Activated naive CD4-positive, alpha-beta T cell treated with anti-CD3 and anti-CD28 coated beads, Interleukin-2, amount 10 ng/mL, durations not matched to agents 7 days and 5 days (primary cell): ENCODE results near the gene MSI2.

Experiments
- CTCF ChIA-PET: fragments of 350-600 bp; sonication (Branson Sonifier 250); formaldehyde crosslinking; loops from one replicate; lab custom pipeline; 2021; ENCODE audit warnings: antibody characterized with exemption; lab: Charles Lee
- DNase-seq: peaks from one replicate; pipeline ENCODE4 v3.0.0-alpha.2; 2020
- H3K27ac Mint-ChIP-seq: one replicate; pipeline ENCODE4 v1.8.0; 2021; ENCODE audit warnings: mild to moderate bottlenecking, moderate library complexity, mixed read lengths
- H3K27me3 Mint-ChIP-seq: one replicate; pipeline ENCODE4 v1.8.0; 2021; ENCODE audit warnings: mild to moderate bottlenecking, mixed read lengths
- H3K36me3 Mint-ChIP-seq: one replicate; pipeline ENCODE4 v1.8.0; 2021; ENCODE audit warnings: mixed read lengths
- H3K4me1 Mint-ChIP-seq: one replicate; pipeline ENCODE4 v1.8.0; 2021; ENCODE audit warnings: mixed read lengths
- H3K4me3 Mint-ChIP-seq: one replicate; pipeline ENCODE4 v1.8.0; 2021; ENCODE audit warnings: mild to moderate bottlenecking, moderate library complexity, mixed read lengths
- H3K9me3 Mint-ChIP-seq: one replicate; pipeline ENCODE4 v1.8.0; 2021; ENCODE audit warnings: mixed read lengths

Gene MSI2

DNA sequence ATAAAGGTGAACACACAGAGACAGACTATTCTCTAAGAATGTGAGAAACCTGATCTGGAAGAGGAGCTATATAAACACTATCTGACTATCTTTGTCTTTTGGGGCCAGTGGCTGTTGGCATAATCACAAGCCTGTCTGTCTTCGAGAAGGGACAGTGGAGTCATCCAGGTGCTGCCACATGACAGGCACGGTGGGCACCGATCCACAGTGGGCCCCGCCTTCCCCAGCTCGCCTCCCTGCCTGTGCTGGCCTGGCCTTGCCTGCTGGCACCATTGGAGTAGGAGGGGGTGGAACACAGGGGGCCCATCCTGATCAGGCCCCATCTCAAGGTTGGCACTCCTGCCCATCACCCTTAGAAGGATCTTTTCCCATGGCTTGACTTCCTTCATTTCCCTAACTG, 376.0 kb downstream of the MSI2 start:
- H3K4me3 Mint-ChIP-seq: no peak overlapping the region
- H3K27ac Mint-ChIP-seq: no peak overlapping the region
- CTCF ChIA-PET: no interaction called here
- no peak for DNase-seq
- H3K36me3 Mint-ChIP-seq: peaks cover 37% of the 10 kb centered on the region
- no peaks in the 10 kb centered on the region for H3K27me3 Mint-ChIP-seq
- no peaks in the 10 kb centered on the region for H3K9me3 Mint-ChIP-seq
- H3K4me1 Mint-ChIP-seq: no peaks in the 10 kb centered on the region

- DNase-seq: no peak
- no peaks in the 10 kb centered on the region for H3K9me3 Mint-ChIP-seq
- H3K27me3 Mint-ChIP-seq: no peaks in the 10 kb centered on the region
- peaks cover 32% of the 10 kb centered on the region for H3K36me3 Mint-ChIP-seq
- CTCF ChIA-PET: no interaction called here
- H3K4me1 Mint-ChIP-seq: no peaks in the 10 kb centered on the region
- no peak overlapping the region for H3K4me3 Mint-ChIP-seq
- H3K27ac Mint-ChIP-seq: no peak overlapping the region
Measured at GRCh38 chr17:57633236-57633635, 376.9 kb downstream of the MSI2 start.

- CTCF ChIA-PET: no interaction called here
- peaks cover 31% of the 10 kb centered on the region for H3K36me3 Mint-ChIP-seq
- no peak overlapping the region for H3K4me3 Mint-ChIP-seq
- no peak for DNase-seq
- no peaks in the 10 kb centered on the region for H3K27me3 Mint-ChIP-seq
- H3K4me1 Mint-ChIP-seq: no peaks in the 10 kb centered on the region
- H3K9me3 Mint-ChIP-seq: no peaks in the 10 kb centered on the region
- no peak overlapping the region for H3K27ac Mint-ChIP-seq
Measured at GRCh38 chr17:57634713-57635465, 378.6 kb downstream of the MSI2 start.

DNA sequence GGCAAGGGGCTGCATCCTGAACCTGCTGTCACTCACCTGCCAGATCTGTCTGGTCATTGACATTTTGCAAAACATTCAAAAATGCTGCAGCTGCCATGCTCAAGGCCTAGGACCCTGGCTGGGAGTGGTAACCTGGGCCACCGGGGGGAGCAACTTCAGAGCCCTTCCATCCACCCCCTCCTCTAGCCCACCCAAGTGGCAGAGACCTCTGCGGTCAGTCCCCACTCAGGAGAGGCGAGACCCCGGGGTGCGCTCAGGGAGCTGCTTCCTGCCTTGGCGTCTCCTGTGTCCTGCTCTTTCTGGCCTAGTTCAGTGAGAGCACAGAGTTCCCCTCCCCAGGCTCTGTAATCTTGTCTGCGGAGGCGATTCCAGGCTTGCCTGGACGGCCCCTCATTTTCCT, 380.0 kb downstream of the MSI2 start:
- peaks cover 35% of the 10 kb centered on the region for H3K36me3 Mint-ChIP-seq
- no peak overlapping the region for H3K4me3 Mint-ChIP-seq
- DNase-seq: no peak
- no peak overlapping the region for H3K27ac Mint-ChIP-seq
- no peaks in the 10 kb centered on the region for H3K27me3 Mint-ChIP-seq
- H3K9me3 Mint-ChIP-seq: no peaks in the 10 kb centered on the region
- CTCF ChIA-PET: no interaction called here
- no peaks in the 10 kb centered on the region for H3K4me1 Mint-ChIP-seq

DNA sequence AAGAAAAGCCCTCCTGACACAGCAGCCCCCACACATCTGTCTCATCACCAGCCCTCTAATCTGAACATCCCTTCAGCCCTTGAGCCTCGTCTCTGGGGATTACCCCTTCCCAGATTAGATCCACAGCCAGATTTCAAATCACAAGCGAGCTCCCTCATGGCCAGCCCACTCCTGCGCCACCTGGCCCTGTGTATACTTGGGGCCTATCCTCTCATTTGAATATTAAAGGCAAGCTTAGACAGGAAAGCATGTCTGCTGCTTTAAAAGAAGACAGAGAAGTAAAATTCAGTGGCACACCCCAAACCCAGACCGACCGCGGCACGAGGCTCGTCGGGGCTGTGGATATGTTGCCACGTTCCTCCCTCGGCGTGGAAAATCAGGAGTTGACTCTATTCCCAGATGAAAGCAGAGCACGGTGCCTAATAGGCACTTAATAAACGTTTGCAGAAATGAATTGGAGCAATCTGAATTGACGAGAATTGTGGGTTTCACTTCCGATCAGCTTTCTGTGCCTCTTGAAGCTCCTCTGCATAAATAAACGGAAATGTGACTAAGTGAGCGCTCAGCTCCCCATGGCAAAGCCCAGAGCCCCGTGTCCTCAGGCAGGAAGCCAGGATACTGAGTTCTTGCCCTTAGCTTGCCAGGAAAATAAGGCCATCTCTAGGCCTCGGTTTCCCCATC, 380.8 kb downstream of the MSI2 start:
- H3K36me3 Mint-ChIP-seq: peaks cover 30% of the 10 kb centered on the region
- no peaks in the 10 kb centered on the region for H3K4me1 Mint-ChIP-seq
- H3K27me3 Mint-ChIP-seq: no peaks in the 10 kb centered on the region
- no peak for DNase-seq
- H3K4me3 Mint-ChIP-seq: no peak overlapping the region
- no peaks in the 10 kb centered on the region for H3K9me3 Mint-ChIP-seq
- CTCF ChIA-PET: no interaction called here
- H3K27ac Mint-ChIP-seq: peak overlapping the region; percentile 6

GRCh38 chr17:57637666-57638010, 381.3 kb downstream of the MSI2 start:
- Mint-ChIP-seq H3K9me3 (no peaks in the 10 kb centered on the region), H3K4me3 (no peak overlapping the region), H3K36me3 (peaks cover 28% of the 10 kb centered on the region), H3K27ac (no peak overlapping the region), H3K27me3 (no peaks in the 10 kb centered on the region), H3K4me1 (no peaks in the 10 kb centered on the region)
- CTCF ChIA-PET: no interaction called here
- no peak for DNase-seq

DNA sequence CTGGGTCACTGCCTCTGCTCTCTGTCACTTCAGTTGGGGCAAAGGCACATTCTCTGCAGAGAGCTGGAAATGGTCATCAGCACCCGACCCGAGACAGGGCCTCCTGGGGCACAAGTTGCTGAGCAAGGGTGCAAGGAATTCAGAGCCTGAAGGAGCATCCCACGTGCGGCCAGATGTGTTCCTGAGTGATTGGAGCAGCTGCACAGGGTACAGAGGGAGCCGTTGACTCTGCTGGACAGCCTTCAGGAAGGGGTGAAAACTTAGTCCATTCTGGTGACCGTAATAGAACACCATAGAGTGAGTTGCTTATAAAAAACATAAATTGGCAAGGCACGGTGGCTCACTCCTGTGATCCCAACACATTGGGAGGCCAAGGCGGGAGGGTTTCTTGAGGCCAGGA, 382.0 kb downstream of the MSI2 start:
- no peak for DNase-seq
- CTCF ChIA-PET: no interaction called here
- no peaks in the 10 kb centered on the region for H3K9me3 Mint-ChIP-seq
- H3K27me3 Mint-ChIP-seq: no peaks in the 10 kb centered on the region
- no peak overlapping the region for H3K27ac Mint-ChIP-seq
- H3K4me1 Mint-ChIP-seq: no peaks in the 10 kb centered on the region
- H3K4me3 Mint-ChIP-seq: no peak overlapping the region
- H3K36me3 Mint-ChIP-seq: peaks cover 25% of the 10 kb centered on the region

DNA sequence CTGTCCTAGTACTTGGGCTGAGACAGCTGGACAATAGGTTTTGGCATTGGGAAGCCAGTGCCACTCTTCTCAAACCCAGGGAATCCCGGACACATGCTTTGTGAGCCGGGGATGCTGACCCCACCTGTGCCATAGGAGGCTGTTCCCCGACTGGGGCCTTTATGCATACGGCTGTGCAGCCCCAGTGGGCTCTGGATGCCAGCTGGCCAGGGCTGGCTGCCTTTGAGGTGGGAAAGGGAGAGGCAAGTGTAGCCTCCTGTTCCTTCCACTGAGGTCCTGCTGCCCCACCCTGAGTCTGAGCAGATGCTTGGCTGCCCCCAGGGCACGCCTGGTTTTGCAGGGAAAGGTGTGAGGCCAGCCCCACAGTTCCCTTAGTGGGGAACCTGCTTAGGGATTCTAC, 383.1 kb downstream of the MSI2 start:
- no peaks in the 10 kb centered on the region for H3K4me1 Mint-ChIP-seq
- no peaks in the 10 kb centered on the region for H3K9me3 Mint-ChIP-seq
- H3K4me3 Mint-ChIP-seq: no peak overlapping the region
- peaks cover 17% of the 10 kb centered on the region for H3K36me3 Mint-ChIP-seq
- CTCF ChIA-PET: no interaction called here
- no peaks in the 10 kb centered on the region for H3K27me3 Mint-ChIP-seq
- H3K27ac Mint-ChIP-seq: no peak overlapping the region
- no peak for DNase-seq

GRCh38 chr17:57640079-57640478, 383.8 kb downstream of the MSI2 start:
- no peak for DNase-seq
- H3K4me3 Mint-ChIP-seq: no peak overlapping the region
- H3K27me3 Mint-ChIP-seq: no peaks in the 10 kb centered on the region
- no peaks in the 10 kb centered on the region for H3K9me3 Mint-ChIP-seq
- no peak overlapping the region for H3K27ac Mint-ChIP-seq
- no peaks in the 10 kb centered on the region for H3K4me1 Mint-ChIP-seq
- peaks cover 13% of the 10 kb centered on the region for H3K36me3 Mint-ChIP-seq
- CTCF ChIA-PET: no interaction called here

DNA sequence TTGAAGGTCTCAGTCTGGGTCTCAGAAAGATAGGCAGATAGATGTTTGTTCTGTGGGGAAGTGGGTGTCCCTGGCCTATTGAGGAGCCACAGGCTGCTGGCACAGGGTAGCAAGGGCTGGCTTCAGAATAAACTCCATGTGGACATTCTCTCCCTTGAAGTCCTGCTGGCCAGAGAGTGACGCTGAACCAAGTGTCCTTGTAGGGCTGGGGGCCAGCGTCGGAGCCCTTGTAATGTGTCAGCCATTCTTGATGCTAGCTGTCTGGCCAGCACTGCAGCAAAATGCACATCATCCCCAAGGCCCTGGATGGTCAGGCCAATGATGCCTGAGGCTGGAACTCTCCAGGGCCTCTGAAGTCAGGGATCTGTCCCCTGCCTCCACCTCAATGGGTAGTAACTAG, 385.4 kb downstream of the MSI2 start:
- CTCF ChIA-PET: interaction anchor here (1.5 to 2.0 kb wide), 2 partner anchors 19 to 44 kb away, joined by 4 read pairs; no protein-coding TSS in a partner anchor
- H3K4me3 Mint-ChIP-seq: no peak overlapping the region
- H3K27ac Mint-ChIP-seq: no peak overlapping the region
- peaks cover 4% of the 10 kb centered on the region for H3K4me1 Mint-ChIP-seq
- DNase-seq: no peak
- H3K27me3 Mint-ChIP-seq: no peaks in the 10 kb centered on the region
- peaks cover 13% of the 10 kb centered on the region for H3K36me3 Mint-ChIP-seq
- no peaks in the 10 kb centered on the region for H3K9me3 Mint-ChIP-seq

GRCh38 chr17:57643062-57643461, 386.7 kb downstream of the MSI2 start:
- Mint-ChIP-seq H3K4me1 (peaks cover 4% of the 10 kb centered on the region), H3K4me3 (no peak overlapping the region), H3K9me3 (no peaks in the 10 kb centered on the region), H3K27ac (no peak overlapping the region), H3K27me3 (no peaks in the 10 kb centered on the region), H3K36me3 (peaks cover 13% of the 10 kb centered on the region)
- CTCF ChIA-PET: interaction anchor here (0.7 to 2.0 kb wide), 2 partner anchors 17 to 400 kb away, joined by 3 to 4 read pairs; no protein-coding TSS in a partner anchor
- DNase-seq: no peak

- CTCF ChIA-PET: interaction anchor here (1.0 kb wide), 1 partner anchor 28 kb away, joined by 3 read pairs; no protein-coding TSS in a partner anchor
Measured at GRCh38 chr17:57644326-57644725, 388.0 kb downstream of the MSI2 start.

GRCh38 chr17:57645950-57646665, 389.8 kb downstream of the MSI2 start:
- Mint-ChIP-seq H3K9me3 (no peaks in the 10 kb centered on the region), H3K4me3 (no peak overlapping the region), H3K27ac (no peak overlapping the region), H3K27me3 (no peaks in the 10 kb centered on the region), H3K4me1 (peaks cover 4% of the 10 kb centered on the region), H3K36me3 (peaks cover 5% of the 10 kb centered on the region)
- CTCF ChIA-PET: interaction anchor here (1.6 kb wide), 1 partner anchor 25 kb away, joined by 6 read pairs; no protein-coding TSS in a partner anchor
- DNase-seq: no peak

More at GRCh38 chr17:57644326-57644725, 388.0 kb downstream of the MSI2 start:
- H3K36me3 Mint-ChIP-seq: peaks cover 11% of the 10 kb centered on the region
- no peak overlapping the region for H3K4me3 Mint-ChIP-seq
- H3K27ac Mint-ChIP-seq: no peak overlapping the region
- H3K27me3 Mint-ChIP-seq: no peaks in the 10 kb centered on the region
- no peak for DNase-seq
- H3K9me3 Mint-ChIP-seq: no peaks in the 10 kb centered on the region
- peaks cover 4% of the 10 kb centered on the region for H3K4me1 Mint-ChIP-seq

GRCh38 chr17:57648720-57649119, 392.4 kb downstream of the MSI2 start:
- H3K4me1 Mint-ChIP-seq: peaks cover 4% of the 10 kb centered on the region
- H3K27me3 Mint-ChIP-seq: no peaks in the 10 kb centered on the region
- no peak overlapping the region for H3K27ac Mint-ChIP-seq
- DNase-seq: no peak
- no peaks in the 10 kb centered on the region for H3K9me3 Mint-ChIP-seq
- no peak overlapping the region for H3K4me3 Mint-ChIP-seq
- CTCF ChIA-PET: interaction anchor here (0.8 kb wide), 1 partner anchor 10 kb away, joined by 3 read pairs; no protein-coding TSS in a partner anchor
- H3K36me3 Mint-ChIP-seq: no peaks in the 10 kb centered on the region
